Measurements from ENCODE around the gene TPCN1. TPM values are rescaled to one million over a fixed set of nuclear protein-coding genes. Genes with fewer than 3 reads are reported as not detected.
A peak's percentile ranks its signal among the peaks of the same experiment; 100 is the strongest.

Gene TPCN1
- total RNA-seq, 4 donors from 2014 or later, result 16.5 to 38.4 (median 28.8) TPM

GRCh38 chr12:113299619-113300237, 78.5 kb downstream of the TPCN1 start:
- 38 to 41% methylated on average over 12 of the region's 14 CpGs for WGBS, 2 donors
- TF ChIP-seq POLR2A (IDR thresholded peaks at IDR 0.05) (no peak), CTCF (IDR thresholded peaks at IDR 0.05) (no peak)
- DNase-seq (ENCODE audit: low spot score in 2 of 2), result peak; percentile 51 to 89
- H3K4me3 ChIP-seq (ENCODE audit: low read depth, poor library complexity, severe bottlenecking), result no peak overlapping the region
- intact Hi-C loops (cut with DNase I; ENCODE audit: low total_unique reads), result no loop called here

GRCh38 chr12:113301811-113302210, 80.5 kb downstream of the TPCN1 start:
- intact Hi-C loops (cut with DNase I; ENCODE audit: low total_unique reads), result no loop called here
- WGBS, 2 donors, result 91 to 93% methylated on average over 6 of the region's 6 CpGs
- no peak for DNase-seq (ENCODE audit: low spot score in 2 of 2)
- no peak for TF ChIP-seq POLR2A (IDR thresholded peaks at IDR 0.05)
- TF ChIP-seq CTCF (IDR thresholded peaks at IDR 0.05), result no peak
- H3K4me3 ChIP-seq (ENCODE audit: low read depth, poor library complexity, severe bottlenecking), result no peak overlapping the region

- TF ChIP-seq CTCF (IDR thresholded peaks at IDR 0.05), result no peak
- no peak for TF ChIP-seq POLR2A (IDR thresholded peaks at IDR 0.05)
- 86 to 91% methylated on average over 8 of the region's 8 CpGs for WGBS, 2 donors
- DNase-seq (ENCODE audit: low spot score in 2 of 2), result no peak
- intact Hi-C loops (cut with DNase I; ENCODE audit: low total_unique reads), result no loop called here
- H3K4me3 ChIP-seq (ENCODE audit: low read depth, poor library complexity, severe bottlenecking), result no peak overlapping the region
Observed at GRCh38 chr12:113302466-113302865, 81.2 kb downstream of the TPCN1 start.

- TF ChIP-seq CTCF (IDR thresholded peaks at IDR 0.05), result no peak
- TF ChIP-seq POLR2A (IDR thresholded peaks at IDR 0.05), result no peak
- intact Hi-C loops (cut with DNase I; ENCODE audit: low total_unique reads), result no loop called here
- H3K4me3 ChIP-seq (ENCODE audit: low read depth, poor library complexity, severe bottlenecking), result no peak overlapping the region
- DNase-seq (ENCODE audit: low spot score in 2 of 2), result no peak
- WGBS, 2 donors, result 74 to 80% methylated on average over 19 of the region's 19 CpGs
Observed at GRCh38 chr12:113302886-113303640, 81.8 kb downstream of the TPCN1 start.

GRCh38 chr12:113305281-113305856, 84.1 kb downstream of the TPCN1 start:
- intact Hi-C loops (cut with DNase I; ENCODE audit: low total_unique reads), result no loop called here
- no peak overlapping the region for H3K4me3 ChIP-seq (ENCODE audit: low read depth, poor library complexity, severe bottlenecking)
- TF ChIP-seq CTCF (IDR thresholded peaks at IDR 0.05) (no peak), POLR2A (IDR thresholded peaks at IDR 0.05) (no peak)
- 90 to 93% methylated on average over 11 of the region's 11 CpGs for WGBS, 2 donors
- no peak for DNase-seq (ENCODE audit: low spot score in 2 of 2)
